ENCODE measurements around the gene NRDE2.
"Not testable (repeated sequence)": the region's sequence is repeated elsewhere in the genome, so short reads cannot be mapped to it uniquely, and the experiment has no call there.

NRDE2 gene

GRCh38 chr14:90344331-90345238 lies 12.8 kb upstream of the NRDE2 start:
- intact Hi-C loops (cut with DNase I): no loop called here
- DNase-seq: no peak

GRCh38 chr14:90342327-90342726 lies 10.6 kb upstream of the NRDE2 start:
- intact Hi-C loops (cut with DNase I): no loop called here
- DNase-seq: no peak

DNA sequence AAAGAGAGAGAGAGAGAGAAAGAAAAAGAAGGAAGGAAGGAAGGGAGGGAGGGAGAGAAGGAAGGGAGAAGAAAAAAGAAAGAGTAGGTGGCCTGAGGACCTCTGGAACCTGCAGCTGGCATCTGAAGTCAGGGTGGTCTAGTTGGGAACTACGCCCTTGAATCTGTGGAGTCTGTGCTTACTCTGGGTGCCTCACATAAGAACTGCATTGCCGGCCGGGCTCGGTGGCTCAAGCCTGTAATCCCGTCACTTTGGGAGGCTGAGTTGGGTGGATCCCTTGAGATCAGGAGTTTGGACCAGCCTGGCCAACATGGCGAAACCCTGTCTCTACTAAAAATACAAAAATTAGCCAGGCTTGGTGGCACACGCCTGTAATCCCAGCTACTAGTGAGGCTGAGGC lies 10.0 kb upstream of the NRDE2 start:
- intact Hi-C loops (cut with DNase I): no loop called here
- DNase-seq: no peak

DNA sequence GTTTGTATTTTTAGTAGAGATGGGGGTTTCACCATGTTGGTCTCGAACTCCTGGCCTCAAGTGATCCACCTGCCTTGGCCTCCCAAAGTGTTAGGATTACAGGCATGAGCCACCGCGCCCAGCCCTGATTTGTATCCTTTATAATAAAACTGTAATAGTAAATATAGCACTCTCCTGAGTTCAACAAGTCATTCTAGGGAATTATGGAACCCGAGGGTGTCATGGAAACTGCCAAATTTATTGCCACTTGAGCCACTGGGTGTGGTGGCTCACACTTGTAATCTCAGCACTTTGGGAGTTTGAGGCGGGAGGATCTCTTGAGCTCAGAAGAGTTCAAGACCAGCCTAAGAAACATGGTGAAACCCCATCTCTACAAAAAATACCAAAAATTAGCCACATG lies 9.5 kb upstream of the NRDE2 start:
- intact Hi-C loops (cut with DNase I): not testable (repeated sequence)

GRCh38 chr14:90336985-90337384 lies 5.2 kb upstream of the NRDE2 start:
- DNase-seq: no peak
- intact Hi-C loops (cut with DNase I): no loop called here

More for the DNA sequence above, 9.5 kb upstream of the NRDE2 start:
- not testable (repeated sequence) for DNase-seq

DNA sequence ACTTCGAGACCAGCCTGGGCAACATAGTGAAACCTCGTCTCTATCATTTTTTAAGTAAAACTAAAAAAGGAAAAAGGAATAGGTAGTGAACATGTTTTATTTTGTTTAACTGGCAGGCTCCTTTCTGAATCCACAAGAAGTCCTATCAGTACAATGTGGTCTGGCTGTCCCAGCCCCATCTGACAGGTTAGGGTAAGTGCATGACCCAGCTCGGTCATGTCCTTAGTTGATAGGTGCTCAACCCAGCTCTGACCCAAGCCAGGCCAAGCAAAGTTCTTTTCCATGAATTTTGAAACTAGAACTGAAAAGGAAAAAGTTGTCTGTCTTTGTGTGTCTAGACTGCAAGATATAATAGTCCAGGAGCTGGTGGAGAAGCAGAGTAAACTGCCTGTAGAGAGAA lies 4.7 kb upstream of the NRDE2 start:
- no peak for DNase-seq
- intact Hi-C loops (cut with DNase I): no loop called here

DNA sequence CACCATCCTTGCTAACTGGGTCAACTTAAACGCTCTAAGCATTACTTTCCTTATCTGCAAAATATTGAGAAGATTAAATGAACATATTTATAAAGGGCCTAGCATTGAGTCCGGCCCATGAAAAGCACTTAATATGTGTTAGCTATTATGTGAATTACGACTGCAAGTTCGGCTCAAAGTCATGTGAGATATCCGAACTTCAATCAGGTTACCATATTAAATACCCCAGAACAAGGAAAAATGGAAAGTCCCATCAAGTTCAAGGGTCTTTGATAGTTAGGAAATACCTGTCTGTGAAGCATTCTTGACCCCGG lies 487 bp upstream of the NRDE2 start:
- intact Hi-C loops (cut with DNase I): loop anchor here (1.0 to 5.0 kb wide), 2 partner anchors 51 to 65 kb away; partner anchors contain the start of gene CALM1
- no peak for DNase-seq

- DNase-seq: no peak
- intact Hi-C loops (cut with DNase I): loop anchor here (5.0 kb wide), 1 partner anchor 67 kb away; the partner anchor contains the start of gene CALM1
Measured at GRCh38 chr14:90330203-90331196, 1.2 kb downstream of the NRDE2 start.

- intact Hi-C loops (cut with DNase I): no loop called here
Measured at GRCh38 chr14:90321891-90322290, 9.8 kb downstream of the NRDE2 start.

DNA sequence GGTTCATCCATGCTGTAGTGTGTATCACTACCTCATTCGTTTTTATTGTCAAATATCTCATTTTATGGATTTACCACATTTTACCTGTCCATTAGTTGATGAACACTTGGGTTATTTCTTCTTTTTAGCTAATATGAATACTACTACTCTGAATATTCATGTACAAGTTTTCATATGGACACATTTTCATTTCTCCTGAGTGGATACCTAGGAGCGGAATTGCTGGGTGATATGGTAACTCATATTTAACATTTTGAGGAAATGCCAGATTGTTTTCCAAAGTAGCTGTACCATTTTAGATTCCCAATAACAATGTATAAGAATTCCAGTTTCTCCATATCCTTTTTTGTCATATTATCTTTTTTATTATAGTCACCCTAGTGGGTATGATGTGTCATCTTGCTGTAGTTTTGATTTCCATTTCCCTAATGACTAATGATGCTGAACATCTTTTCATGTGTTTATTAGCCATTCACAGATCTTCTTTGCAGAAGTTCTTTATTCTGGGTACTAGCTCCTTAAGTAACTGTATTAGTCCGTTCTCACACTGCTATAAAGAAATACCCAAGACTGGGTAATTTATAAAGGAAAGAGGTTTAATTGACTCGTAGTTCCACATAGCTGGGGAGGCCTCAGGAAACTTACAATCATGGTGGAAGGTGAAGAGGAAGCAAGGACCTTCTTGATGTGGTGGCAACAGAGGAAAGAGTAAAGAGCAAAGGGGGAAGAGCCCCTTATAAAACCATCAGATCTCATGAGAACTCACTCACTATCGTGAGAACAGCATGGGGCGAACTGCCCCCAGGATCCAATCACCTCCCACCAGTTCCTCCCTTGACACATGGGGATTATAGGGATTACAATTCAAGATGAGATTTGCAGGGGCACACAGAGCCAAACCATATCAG lies 11.9 kb downstream of the NRDE2 start:
- intact Hi-C loops (cut with DNase I): no loop called here
- DNase-seq: no peak

More at GRCh38 chr14:90321891-90322290, 9.8 kb downstream of the NRDE2 start:
- no peak for DNase-seq

DNA sequence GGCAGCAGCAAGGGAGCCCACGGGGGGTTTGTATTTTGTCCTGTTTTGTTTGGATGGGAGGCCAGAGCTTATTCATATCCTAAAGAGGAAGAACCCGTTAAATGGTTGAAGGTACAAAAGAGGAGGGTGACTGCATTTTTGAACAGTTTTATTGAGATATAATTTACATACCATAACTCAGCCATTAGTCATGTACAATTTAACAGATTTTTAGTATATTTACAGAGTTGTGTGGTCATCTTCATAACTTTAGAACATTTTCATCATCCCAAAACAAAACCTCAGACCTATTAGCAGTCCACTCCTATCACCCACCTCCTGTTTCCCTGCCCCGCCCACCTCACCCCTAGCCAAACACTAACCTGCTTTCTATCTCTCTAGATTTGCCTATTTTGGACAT lies 12.6 kb downstream of the NRDE2 start:
- intact Hi-C loops (cut with DNase I): no loop called here
- DNase-seq: no peak

DNA sequence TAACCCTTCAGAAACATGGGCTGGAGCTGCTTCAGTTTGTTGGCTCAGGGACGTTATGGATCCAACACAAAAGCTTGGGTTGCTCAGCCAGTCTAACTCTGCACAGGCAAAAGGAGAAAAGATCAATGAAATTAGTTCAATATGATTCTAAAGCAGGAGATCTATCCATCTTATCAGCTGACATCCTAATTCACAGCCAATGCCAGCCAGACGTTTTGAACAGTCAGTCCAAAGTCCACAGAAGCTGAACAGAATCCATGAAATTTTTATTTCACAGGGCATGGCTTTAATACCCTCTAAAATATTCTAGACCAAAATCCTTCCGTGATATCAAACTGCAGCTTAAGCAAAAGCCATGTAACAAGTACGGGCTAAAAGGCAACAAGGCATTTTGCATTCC lies 13.7 kb downstream of the NRDE2 start:
- DNase-seq: no peak
- intact Hi-C loops (cut with DNase I): no loop called here

DNA sequence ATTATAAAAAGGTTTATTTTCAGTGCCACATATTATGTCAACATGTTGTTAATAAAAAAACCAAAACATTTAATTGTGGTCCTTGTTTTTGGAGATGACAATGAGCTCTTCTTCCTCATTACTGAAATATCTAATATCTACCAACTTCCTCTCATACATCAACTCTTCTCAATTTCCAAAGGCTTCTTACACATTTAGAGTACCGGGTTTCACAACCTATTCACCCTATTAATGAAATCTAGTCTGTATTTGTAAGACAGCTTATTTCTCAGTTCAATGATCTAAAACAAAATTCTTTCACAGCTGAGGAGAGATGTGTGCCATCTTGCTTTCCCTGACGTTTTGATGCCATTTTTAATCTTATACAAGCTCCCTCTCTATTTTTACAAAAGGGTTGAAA lies 14.5 kb downstream of the NRDE2 start:
- intact Hi-C loops (cut with DNase I): no loop called here

GRCh38 chr14:90308561-90308960 lies 23.2 kb downstream of the NRDE2 start:
- peak in 2 of 10 donors; percentile 20 to 34 for DNase-seq
- intact Hi-C loops (cut with DNase I): loop anchor here (10.0 kb wide), 1 partner anchor 586 kb away; no protein-coding TSS in a partner anchor

More for the DNA sequence above, 14.5 kb downstream of the NRDE2 start:
- no peak for DNase-seq

GRCh38 chr14:90305176-90305601 lies 26.6 kb downstream of the NRDE2 start:
- intact Hi-C loops (cut with DNase I): loop anchor here (10.0 kb wide), 1 partner anchor 590 kb away; no protein-coding TSS in a partner anchor

GRCh38 chr14:90304502-90304901 lies 27.2 kb downstream of the NRDE2 start:
- intact Hi-C loops (cut with DNase I): loop anchor here (5.0 to 10.0 kb wide), 3 partner anchors 93 to 590 kb away; partner anchors contain the start of gene CALM1
- DNase-seq: no peak

More at GRCh38 chr14:90305176-90305601, 26.6 kb downstream of the NRDE2 start:
- DNase-seq: no peak

DNA sequence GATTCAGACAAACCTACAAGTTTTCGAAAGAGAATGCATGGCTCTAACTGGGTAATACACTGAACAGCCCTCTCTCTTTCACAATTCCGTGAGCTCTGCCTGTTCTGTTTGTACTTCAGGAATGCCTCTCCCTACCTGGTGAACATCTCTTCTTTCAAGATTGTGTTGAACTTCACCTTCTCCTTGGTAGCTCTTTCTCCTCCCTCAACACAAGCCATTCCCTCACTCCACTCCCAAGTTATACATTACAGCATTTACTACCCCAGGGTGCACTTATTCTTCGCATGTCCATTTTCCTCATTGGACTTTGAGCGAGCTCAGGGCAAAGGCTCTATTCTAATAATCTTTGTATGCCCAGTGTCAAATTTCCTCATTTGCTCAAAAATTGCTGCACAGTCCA lies 28.3 kb downstream of the NRDE2 start:
- intact Hi-C loops (cut with DNase I): loop anchor here (5.0 to 10.0 kb wide), 3 partner anchors 94 to 591 kb away; partner anchors contain the start of gene CALM1
- no peak for DNase-seq

DNA sequence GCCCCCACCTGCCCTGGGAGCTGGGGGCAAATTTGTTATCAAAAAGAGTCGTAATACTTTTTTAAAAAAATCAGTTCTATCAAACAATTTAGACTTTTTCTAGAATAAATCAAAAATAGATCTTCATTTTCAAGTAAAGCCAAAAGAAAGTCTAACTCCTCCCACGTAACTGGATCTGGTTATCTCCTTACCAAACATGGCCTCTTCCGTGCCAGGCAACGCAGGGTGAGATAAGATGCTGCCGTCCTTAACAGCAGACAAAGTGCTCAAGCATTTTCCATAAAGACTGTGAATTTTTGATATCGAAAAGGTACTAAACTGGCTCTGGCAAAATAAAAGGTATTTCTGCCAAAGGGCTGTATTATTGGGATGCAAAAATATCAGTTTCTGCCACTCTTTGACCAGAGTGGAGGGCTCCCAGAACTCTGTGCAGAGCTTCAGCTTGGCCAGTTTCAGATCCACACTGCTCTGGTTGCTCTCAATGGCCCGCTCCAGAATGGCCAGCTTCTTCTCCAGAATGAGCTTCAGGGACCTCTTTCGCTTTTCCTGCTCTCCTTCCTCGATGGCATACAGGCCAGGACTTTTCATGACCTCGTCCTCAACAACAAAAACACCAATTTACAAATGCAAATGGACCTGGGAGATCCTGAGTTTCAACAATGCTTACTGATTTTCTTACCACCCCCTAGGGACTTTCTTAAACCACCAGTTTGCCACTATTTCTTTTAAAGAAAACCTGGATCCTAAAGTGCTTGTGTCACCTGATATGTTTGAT lies 29.0 kb downstream of the NRDE2 start:
- intact Hi-C loops (cut with DNase I): loop anchor here (1.0 to 10.0 kb wide), 4 partner anchors 95 to 592 kb away; partner anchors contain the start of gene CALM1
- peak in 1 of 10 donors; percentile 40 for DNase-seq

- no peak for DNase-seq
- intact Hi-C loops (cut with DNase I): loop anchor here (1.0 to 10.0 kb wide), 4 partner anchors 96 to 593 kb away; partner anchors contain the start of gene CALM1
Measured at GRCh38 chr14:90301668-90302090, 30.1 kb downstream of the NRDE2 start.

All from posterior cingulate gyrus (tissue), 11 donors.